Astrocyte of the cerebellum (primary cell): ENCODE results near the gene IFNL3.

Source experiments
- DNase-seq: peaks from one replicate; pipeline ENCODE4 v3.0.0-alpha.2; 2011; ENCODE audit warnings: low read depth
- H3K4me3 ChIP-seq: 2 replicates; pipeline ENCODE4 v1.5.1; 2011; ENCODE audit warnings: mild to moderate bottlenecking, low read depth, low read length, moderate library complexity
- in situ Hi-C: cut with HindIII; loops from 2 replicates; pipeline ENCODE4 v1.10.0; 2017; ENCODE audit warnings: low sequenced_read_pairs
- TF ChIP-seq, protein P1 (sequence below): IDR thresholded peaks from 2 replicates; pipeline ENCODE4 v1.5.1; 2012; ENCODE audit warnings: low read length, low read depth, moderate library complexity, mild to moderate bottlenecking; ENCODE audit errors: missing control alignments

Gene IFNL3

GRCh38 chr19:39240421-39240820, 4.4 kb downstream of the IFNL3 start:
- H3K4me3 ChIP-seq, result no peak overlapping the region
- TF ChIP-seq, protein P1, sequence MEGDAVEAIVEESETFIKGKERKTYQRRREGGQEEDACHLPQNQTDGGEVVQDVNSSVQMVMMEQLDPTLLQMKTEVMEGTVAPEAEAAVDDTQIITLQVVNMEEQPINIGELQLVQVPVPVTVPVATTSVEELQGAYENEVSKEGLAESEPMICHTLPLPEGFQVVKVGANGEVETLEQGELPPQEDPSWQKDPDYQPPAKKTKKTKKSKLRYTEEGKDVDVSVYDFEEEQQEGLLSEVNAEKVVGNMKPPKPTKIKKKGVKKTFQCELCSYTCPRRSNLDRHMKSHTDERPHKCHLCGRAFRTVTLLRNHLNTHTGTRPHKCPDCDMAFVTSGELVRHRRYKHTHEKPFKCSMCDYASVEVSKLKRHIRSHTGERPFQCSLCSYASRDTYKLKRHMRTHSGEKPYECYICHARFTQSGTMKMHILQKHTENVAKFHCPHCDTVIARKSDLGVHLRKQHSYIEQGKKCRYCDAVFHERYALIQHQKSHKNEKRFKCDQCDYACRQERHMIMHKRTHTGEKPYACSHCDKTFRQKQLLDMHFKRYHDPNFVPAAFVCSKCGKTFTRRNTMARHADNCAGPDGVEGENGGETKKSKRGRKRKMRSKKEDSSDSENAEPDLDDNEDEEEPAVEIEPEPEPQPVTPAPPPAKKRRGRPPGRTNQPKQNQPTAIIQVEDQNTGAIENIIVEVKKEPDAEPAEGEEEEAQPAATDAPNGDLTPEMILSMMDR, result no peak
- in situ Hi-C loops, result no loop called here
- no peak for DNase-seq

DNA sequence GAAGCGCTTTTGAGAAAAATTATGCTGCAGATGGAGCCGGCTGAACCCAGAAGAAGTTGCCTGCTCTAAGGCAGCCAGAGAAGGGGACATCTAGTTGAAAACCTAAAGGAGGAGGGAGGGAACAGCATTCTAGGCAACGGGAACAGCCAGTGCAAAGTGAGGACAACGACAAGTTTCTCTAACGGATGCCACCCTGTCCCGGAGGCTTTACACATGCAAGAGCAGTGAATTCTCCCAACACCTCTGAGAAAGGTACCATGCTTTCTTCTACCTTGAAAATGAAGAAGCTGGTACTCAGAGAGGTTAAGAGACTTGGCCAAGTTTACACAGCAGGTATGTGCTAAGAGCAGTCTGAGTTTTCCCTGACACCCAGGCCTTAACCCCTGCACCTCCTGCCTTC, 5.9 kb downstream of the IFNL3 start:
- in situ Hi-C loops, result no loop called here
- DNase-seq, result no peak
- TF ChIP-seq, protein P1, result no peak
- H3K4me3 ChIP-seq, result no peak overlapping the region

DNA sequence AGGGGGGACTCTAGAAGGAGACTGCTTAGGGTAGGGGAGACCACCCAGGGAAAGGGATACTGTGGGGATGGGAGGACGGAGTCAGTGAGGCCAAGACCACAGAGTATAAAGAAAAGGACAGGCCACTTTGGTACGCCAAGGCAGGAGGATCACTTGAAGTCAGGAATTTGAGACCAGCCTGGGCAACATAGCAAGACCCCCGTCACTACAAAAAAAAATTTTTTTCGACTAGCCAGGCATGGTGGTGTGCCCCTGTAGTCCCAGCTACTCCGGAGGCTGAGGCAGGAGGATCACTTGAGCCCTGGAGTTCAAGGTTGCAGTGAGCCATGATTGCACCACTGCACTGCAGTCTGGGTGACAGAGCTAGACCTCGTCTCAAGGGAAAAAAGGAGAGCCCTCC, 6.6 kb downstream of the IFNL3 start:
- TF ChIP-seq, protein P1, result no peak
- H3K4me3 ChIP-seq, result no peak overlapping the region
- no peak for DNase-seq
- in situ Hi-C loops, result no loop called here

DNA sequence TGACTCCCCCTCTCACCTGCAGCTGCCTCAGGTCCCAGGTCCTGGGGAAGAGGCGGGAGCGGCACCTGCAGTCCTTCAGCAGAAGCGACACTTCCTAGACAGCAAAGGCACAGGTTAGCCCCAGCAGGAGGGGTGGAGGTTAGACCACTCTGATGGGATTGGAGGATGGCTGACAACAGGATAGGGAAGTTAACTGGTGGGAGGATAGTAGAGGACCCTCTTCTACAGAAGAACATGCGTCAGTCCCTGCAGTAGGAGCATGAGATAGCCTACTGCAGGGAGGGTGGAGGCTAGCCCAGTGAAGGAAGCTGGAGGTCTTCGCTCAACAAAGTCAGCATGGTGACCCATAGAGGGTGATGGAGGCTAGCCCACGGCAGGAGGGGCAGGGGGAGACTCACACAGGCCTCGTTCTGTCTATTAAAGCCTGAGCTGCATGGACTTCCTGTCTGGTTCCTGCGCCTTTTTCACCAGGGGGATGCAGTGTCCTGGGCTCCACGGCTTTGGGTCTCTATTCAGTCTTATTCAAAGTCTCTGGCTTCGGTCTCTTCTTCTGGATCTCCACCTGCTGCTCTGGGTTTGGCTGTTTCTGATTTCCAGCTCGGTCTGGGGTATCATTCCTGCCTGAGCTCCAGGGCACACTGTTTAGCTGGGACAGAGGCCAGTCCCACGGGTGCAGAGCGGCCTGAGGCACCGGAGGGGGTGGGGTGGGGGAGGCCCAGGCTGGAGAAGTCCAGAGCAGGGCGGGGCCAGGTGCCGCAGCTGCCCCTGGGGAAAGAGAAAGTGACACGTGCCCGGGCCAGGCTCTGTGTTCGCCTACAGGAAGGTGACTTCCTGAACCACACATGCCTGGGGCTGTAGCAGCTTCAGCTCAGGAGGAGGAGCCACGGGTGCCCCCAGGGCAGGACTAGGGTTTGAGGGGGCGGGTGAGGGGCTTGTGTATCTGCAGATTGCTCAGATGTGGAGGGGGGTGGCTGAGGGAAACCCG, 7.3 kb downstream of the IFNL3 start:
- TF ChIP-seq, protein P1, result no peak
- in situ Hi-C loops, result no loop called here
- DNase-seq, result no peak
- no peak overlapping the region for H3K4me3 ChIP-seq

GRCh38 chr19:39236527-39236926, 8.3 kb downstream of the IFNL3 start:
- no peak for DNase-seq
- H3K4me3 ChIP-seq, result no peak overlapping the region
- TF ChIP-seq, protein P1, result no peak
- in situ Hi-C loops, result no loop called here

DNA sequence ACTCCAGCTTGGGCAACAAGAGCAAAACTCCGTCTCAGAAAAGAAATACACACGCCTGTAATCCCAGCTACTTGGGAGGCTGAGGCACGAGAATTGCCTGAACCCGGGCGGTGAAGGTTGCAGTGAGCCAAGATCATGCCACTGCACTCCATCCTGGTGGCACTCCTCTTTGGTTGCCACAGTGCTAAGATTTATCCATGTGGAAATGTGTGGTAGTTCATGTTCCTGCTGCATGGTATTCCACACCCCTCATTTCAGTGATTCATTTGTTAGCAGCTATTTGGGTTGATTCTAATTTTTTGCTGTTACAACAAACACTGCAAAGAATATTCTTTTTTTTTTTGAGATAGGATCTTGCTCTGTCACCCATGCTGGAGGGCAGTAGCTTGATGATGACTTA, 12.1 kb downstream of the IFNL3 start:
- H3K4me3 ChIP-seq, result no peak overlapping the region
- in situ Hi-C loops, result no loop called here
- no peak for DNase-seq
- TF ChIP-seq, protein P1, result no peak
